ENCODE results near the gene DACT3. TPM values are rescaled to one million over a fixed set of nuclear protein-coding genes. Genes with fewer than 3 reads are reported as not detected.

Gene DACT3
- polyA plus RNA-seq, 1 donor from 2014 or later: 29.3 TPM

DNA sequence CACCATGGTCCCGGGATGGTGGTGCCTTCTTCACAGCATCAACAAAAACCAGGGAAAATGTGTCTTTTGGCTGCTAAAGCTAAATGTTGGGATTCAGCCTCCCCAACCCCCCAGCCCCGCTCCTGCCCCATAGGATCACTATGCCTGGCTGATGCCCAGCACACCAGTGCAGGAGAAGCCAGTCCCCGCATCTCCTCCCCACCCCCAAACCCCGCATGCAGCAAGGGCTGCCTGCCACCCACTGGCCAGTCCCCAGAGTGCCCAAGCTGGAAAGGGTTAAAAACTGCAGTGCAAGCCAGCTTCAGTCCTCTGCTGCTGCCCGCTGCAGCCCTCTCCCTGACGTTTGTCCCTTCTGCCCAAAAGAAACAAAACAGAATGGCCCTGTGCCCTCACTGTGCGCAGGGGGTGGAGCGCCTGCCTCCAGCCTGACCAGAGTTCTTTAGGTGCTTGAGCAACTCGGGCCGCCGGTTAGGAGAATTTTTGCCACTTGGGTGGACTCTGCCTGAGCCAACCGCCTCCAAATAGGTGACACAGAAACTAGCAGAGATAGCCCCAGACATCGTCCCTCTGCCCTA, 56.1 kb downstream of the DACT3 start:
- no peaks in the 10 kb centered on the region for H3K9me2 ChIP-seq (ENCODE audit: insufficient read depth, low read length)
- H3K27ac ChIP-seq (ENCODE audit: low read length): no peak overlapping the region
- H3K4me2 ChIP-seq (ENCODE audit: low read length): peak overlapping the region; percentile 77
- H3K79me2 ChIP-seq (replicated peaks; ENCODE audit: insufficient read depth, low read length): peaks cover 47% of the 10 kb centered on the region
- no peaks in the 10 kb centered on the region for H3F3A ChIP-seq (ENCODE audit: insufficient read depth, low read length, poor library complexity, severe bottlenecking)
- TF ChIP-seq RAD21 (conservative IDR thresholded peaks at IDR 0.05): no peak
- peak overlapping the region; percentile 98 for H3K9ac ChIP-seq (ENCODE audit: low read length)
- peak overlapping the region; percentile 81 for H3K4me3 ChIP-seq (ENCODE audit: low read length)
- H4K20me1 ChIP-seq (ENCODE audit: insufficient read depth): peaks cover 41% of the 10 kb centered on the region
- no peaks in the 10 kb centered on the region for H3K9me3 ChIP-seq (ENCODE audit: low read length)
- H2AFZ ChIP-seq (ENCODE audit: low read depth, low read length): no peak overlapping the region
- H3K27me3 ChIP-seq (ENCODE audit: insufficient read depth, low read depth, low read length): no peaks in the 10 kb centered on the region
- H3K36me3 ChIP-seq (ENCODE audit: insufficient read depth, low read length): no peaks in the 10 kb centered on the region

DNA sequence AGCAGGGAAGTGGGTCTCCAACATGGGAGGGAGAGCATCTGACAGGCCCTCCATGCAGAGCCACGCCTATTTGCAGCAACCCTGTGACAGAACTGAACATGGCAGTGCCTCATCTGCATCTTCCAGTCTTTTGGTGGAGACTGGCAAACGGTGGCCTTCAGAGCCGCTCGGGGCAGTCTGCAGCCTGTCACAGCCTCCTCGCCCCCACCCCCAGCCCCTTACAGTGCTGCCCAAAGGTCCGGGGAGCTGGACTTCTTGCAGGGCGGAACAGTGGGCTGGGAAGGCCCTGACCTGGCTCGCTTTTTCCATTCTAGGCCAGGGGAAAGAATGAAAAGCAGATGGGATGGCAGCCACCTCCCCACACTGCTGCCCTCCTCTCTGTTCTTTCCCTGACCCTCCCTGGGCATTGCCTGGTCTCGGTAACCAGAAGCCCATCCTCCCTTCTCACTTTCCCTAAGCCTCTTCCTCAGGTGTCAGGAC, 57.2 kb downstream of the DACT3 start:
- no peaks in the 10 kb centered on the region for H3F3A ChIP-seq (ENCODE audit: insufficient read depth, low read length, poor library complexity, severe bottlenecking)
- H3K4me3 ChIP-seq (ENCODE audit: low read length): peak overlapping the region; percentile 81
- peak overlapping the region; percentile 77 for H3K4me2 ChIP-seq (ENCODE audit: low read length)
- H2AFZ ChIP-seq (ENCODE audit: low read depth, low read length): no peak overlapping the region
- peak overlapping the region; percentile 99 for H3K27ac ChIP-seq (ENCODE audit: low read length)
- no peaks in the 10 kb centered on the region for H3K27me3 ChIP-seq (ENCODE audit: insufficient read depth, low read depth, low read length)
- H3K9ac ChIP-seq (ENCODE audit: low read length): peak overlapping the region; percentile 98
- H3K36me3 ChIP-seq (ENCODE audit: insufficient read depth, low read length): no peaks in the 10 kb centered on the region
- peaks cover 47% of the 10 kb centered on the region for H3K79me2 ChIP-seq (replicated peaks; ENCODE audit: insufficient read depth, low read length)
- H3K9me3 ChIP-seq (ENCODE audit: low read length): no peaks in the 10 kb centered on the region
- no peaks in the 10 kb centered on the region for H3K9me2 ChIP-seq (ENCODE audit: insufficient read depth, low read length)
- no peak for TF ChIP-seq POLR2AphosphoS5 (IDR thresholded peaks at IDR 0.05)
- TF ChIP-seq SMC3 (conservative IDR thresholded peaks at IDR 0.05; ENCODE audit: poor library complexity): no peak
- H4K20me1 ChIP-seq (ENCODE audit: insufficient read depth): peaks cover 41% of the 10 kb centered on the region

DNA sequence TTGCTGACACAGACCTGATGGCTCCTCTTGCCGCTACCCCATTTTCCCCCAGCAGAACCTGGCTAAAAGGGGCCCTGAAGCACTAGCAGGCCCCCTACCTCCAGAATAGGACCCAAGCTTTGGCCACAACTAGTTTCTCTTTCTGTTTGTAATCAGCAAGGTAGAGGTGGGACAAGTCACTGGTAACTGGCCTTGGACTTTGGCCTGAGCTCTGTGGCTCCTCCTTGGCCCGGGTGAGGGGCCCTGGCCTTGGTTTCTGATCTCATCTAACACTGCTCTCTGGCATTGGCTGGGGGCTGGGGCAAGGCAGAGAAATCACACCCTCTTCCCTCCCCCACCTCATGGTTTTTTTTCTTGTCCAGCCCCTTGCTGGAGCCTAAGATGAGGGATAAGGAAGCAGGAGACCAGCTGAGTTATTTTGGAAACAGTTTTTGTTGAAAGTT, 57.8 kb downstream of the DACT3 start:
- H3K27me3 ChIP-seq (ENCODE audit: insufficient read depth, low read depth, low read length): no peaks in the 10 kb centered on the region
- H3K9ac ChIP-seq (ENCODE audit: low read length): peak overlapping the region; percentile 98
- H3K36me3 ChIP-seq (ENCODE audit: insufficient read depth, low read length): no peaks in the 10 kb centered on the region
- peak overlapping the region; percentile 77 for H3K4me2 ChIP-seq (ENCODE audit: low read length)
- no peak overlapping the region for H2AFZ ChIP-seq (ENCODE audit: low read depth, low read length)
- H3K9me2 ChIP-seq (ENCODE audit: insufficient read depth, low read length): no peaks in the 10 kb centered on the region
- H3K79me2 ChIP-seq (replicated peaks; ENCODE audit: insufficient read depth, low read length): peaks cover 47% of the 10 kb centered on the region
- TF ChIP-seq, protein P1, sequence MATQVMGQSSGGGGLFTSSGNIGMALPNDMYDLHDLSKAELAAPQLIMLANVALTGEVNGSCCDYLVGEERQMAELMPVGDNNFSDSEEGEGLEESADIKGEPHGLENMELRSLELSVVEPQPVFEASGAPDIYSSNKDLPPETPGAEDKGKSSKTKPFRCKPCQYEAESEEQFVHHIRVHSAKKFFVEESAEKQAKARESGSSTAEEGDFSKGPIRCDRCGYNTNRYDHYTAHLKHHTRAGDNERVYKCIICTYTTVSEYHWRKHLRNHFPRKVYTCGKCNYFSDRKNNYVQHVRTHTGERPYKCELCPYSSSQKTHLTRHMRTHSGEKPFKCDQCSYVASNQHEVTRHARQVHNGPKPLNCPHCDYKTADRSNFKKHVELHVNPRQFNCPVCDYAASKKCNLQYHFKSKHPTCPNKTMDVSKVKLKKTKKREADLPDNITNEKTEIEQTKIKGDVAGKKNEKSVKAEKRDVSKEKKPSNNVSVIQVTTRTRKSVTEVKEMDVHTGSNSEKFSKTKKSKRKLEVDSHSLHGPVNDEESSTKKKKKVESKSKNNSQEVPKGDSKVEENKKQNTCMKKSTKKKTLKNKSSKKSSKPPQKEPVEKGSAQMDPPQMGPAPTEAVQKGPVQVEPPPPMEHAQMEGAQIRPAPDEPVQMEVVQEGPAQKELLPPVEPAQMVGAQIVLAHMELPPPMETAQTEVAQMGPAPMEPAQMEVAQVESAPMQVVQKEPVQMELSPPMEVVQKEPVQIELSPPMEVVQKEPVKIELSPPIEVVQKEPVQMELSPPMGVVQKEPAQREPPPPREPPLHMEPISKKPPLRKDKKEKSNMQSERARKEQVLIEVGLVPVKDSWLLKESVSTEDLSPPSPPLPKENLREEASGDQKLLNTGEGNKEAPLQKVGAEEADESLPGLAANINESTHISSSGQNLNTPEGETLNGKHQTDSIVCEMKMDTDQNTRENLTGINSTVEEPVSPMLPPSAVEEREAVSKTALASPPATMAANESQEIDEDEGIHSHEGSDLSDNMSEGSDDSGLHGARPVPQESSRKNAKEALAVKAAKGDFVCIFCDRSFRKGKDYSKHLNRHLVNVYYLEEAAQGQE (IDR thresholded peaks at IDR 0.05; ENCODE audit: borderline replicate concordance): no peak
- no peak for TF ChIP-seq POLR2AphosphoS5 (IDR thresholded peaks at IDR 0.05)
- TF ChIP-seq EP300 (conservative IDR thresholded peaks at IDR 0.05; ENCODE audit: poor library complexity, severe bottlenecking): no peak
- no peak for TF ChIP-seq EZH2 (IDR thresholded peaks at IDR 0.05; ENCODE audit: borderline replicate concordance, insufficient read depth, low read length, poor library complexity, severe bottlenecking)
- TF ChIP-seq SMC3 (conservative IDR thresholded peaks at IDR 0.05; ENCODE audit: poor library complexity): no peak
- no peak for TF ChIP-seq TAF1 (IDR thresholded peaks at IDR 0.05; ENCODE audit: low read depth)
- no peak for TF ChIP-seq RAD21 (conservative IDR thresholded peaks at IDR 0.05)
- TF ChIP-seq, protein P2, sequence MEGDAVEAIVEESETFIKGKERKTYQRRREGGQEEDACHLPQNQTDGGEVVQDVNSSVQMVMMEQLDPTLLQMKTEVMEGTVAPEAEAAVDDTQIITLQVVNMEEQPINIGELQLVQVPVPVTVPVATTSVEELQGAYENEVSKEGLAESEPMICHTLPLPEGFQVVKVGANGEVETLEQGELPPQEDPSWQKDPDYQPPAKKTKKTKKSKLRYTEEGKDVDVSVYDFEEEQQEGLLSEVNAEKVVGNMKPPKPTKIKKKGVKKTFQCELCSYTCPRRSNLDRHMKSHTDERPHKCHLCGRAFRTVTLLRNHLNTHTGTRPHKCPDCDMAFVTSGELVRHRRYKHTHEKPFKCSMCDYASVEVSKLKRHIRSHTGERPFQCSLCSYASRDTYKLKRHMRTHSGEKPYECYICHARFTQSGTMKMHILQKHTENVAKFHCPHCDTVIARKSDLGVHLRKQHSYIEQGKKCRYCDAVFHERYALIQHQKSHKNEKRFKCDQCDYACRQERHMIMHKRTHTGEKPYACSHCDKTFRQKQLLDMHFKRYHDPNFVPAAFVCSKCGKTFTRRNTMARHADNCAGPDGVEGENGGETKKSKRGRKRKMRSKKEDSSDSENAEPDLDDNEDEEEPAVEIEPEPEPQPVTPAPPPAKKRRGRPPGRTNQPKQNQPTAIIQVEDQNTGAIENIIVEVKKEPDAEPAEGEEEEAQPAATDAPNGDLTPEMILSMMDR (IDR thresholded peaks at IDR 0.05; ENCODE audit: poor library complexity, severe bottlenecking): no peak
- TF ChIP-seq MXI1 (conservative IDR thresholded peaks at IDR 0.05; ENCODE audit: poor library complexity, severe bottlenecking): no peak
- H3K4me3 ChIP-seq (ENCODE audit: low read length): peak overlapping the region; percentile 81
- peak overlapping the region; percentile 99 for H3K27ac ChIP-seq (ENCODE audit: low read length)
- H3F3A ChIP-seq (ENCODE audit: insufficient read depth, low read length, poor library complexity, severe bottlenecking): no peaks in the 10 kb centered on the region
- no peaks in the 10 kb centered on the region for H3K9me3 ChIP-seq (ENCODE audit: low read length)
- H4K20me1 ChIP-seq (ENCODE audit: insufficient read depth): peaks cover 41% of the 10 kb centered on the region

Measured in neural cell (in vitro differentiated cells).